Measurements from ENCODE around the gene CHD2. TPM values are rescaled to one million over a fixed set of nuclear protein-coding genes. Genes with fewer than 3 reads are reported as not detected.

CHD2 gene
- total and polyA plus RNA-seq, 2 donors (not counting 3 experiments of a cell fraction or from before 2014, with no cell fraction given) = 53.8 to 97.9 TPM

DNA sequence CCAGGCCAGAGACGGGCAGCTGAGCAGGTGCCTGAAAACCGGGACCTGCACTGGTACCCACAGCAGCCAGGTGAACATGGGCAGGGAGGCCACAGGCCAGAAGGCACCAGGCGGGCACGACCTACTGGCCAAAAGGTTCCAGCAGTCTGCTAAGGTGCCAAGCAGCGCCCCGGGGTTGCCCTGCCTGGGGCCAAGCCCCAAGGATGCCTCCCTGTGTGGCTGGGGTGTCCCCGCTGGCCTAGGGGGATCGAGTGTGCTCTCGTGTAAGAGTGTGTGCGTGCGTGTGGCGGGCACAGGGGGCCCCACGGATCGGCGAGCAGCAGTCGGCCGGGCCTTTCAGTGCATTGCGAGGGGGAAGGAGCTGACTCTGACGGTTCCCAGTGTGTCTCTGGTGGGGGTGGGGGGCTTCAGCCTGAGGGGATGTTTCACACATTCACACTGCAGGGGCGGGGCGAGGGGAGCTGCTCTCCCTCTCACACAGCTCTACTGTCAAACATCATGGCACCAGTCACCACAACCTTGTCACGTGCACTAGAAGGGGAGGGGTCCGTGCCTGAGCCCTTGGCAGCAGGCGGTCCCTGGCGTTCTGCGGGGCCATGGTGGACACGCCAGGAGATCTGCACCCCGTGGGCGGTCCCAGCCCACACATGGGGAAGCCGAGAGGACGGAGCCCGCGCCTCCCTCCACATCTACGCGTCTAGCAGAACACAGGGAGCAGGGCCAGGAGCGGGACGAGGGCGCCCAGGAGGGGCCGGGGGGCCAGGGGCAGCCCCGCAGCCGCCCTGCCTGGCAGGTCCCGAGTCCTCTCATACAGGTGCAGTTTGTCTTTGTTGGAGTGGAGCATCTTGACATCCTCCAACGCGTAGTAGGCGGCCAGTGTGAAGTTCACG lies 144.4 kb downstream of the CHD2 start:
- no peak overlapping the region for H3K27ac ChIP-seq (ENCODE audit: insufficient read depth, low read depth, low read length)
- H3K4me3 ChIP-seq (replicated peaks in 1 of 3; ENCODE audit: insufficient read depth in 1 of 3, low read depth in 1 of 3, low read length in 3 of 3) = no peak overlapping the region
- POLR2A ChIA-PET = no interaction called here
- H3K4me1 ChIP-seq (ENCODE audit: control insufficient read depth, extremely low read depth, insufficient read depth, low read length) = no peaks in the 10 kb centered on the region
- no peak overlapping the region for H2AFZ ChIP-seq (ENCODE audit: low read depth, low read length)
- FAIRE-seq (no peak), DNase-seq (ENCODE audit: low read depth, low spot score) (no peak)
- H3K27me3 ChIP-seq (ENCODE audit: control insufficient read depth in 2 of 2, insufficient read depth in 2 of 2, low read length in 2 of 2) = no peaks in the 10 kb centered on the region
- intact Hi-C loops (cut with micrococcal nuclease) (no loop called here), dilution Hi-C loops (cut with MboI; ENCODE audit: extremely low pct_ligation_motif_present, low sequenced_read_pairs) (no loop called here)
- BruUV-seq (replicated peaks) = no TSS peak
- no peak overlapping the region for H3K9ac ChIP-seq (replicated peaks; ENCODE audit: extremely low read depth, insufficient read depth, low read length)
- H3K79me2 ChIP-seq (ENCODE audit: control insufficient read depth, insufficient read depth, low read length) = no peaks in the 10 kb centered on the region
- H3K9me3 ChIP-seq (replicated peaks; ENCODE audit: control insufficient read depth, insufficient read depth, low read length) = no peaks in the 10 kb centered on the region
- TF ChIP-seq POLR2AphosphoS5 (IDR thresholded peaks at IDR 0.05; ENCODE audit: insufficient read depth, low read depth, low read length) = no peak
- no peak for TF ChIP-seq FOS (IDR thresholded peaks at IDR 0.05; ENCODE audit: borderline replicate concordance, insufficient read depth, low read length)
- no peak for TF ChIP-seq POLR2A (IDR thresholded peaks at IDR 0.05; ENCODE audit: low read depth, low read length)
- no peak for TF ChIP-seq GATA2 (IDR thresholded peaks at IDR 0.05; ENCODE audit: insufficient read depth, insufficient read length, low read depth, low read length)
- no peak for TF ChIP-seq CTCF (IDR thresholded peaks at IDR 0.05; ENCODE audit: extremely low read depth in 1 of 2, insufficient read depth in 1 of 2, low read depth in 1 of 2, low read length in 2 of 2)
- no peak for TF ChIP-seq MYC (IDR thresholded peaks at IDR 0.05; ENCODE audit: low read depth, low read length)
- no peak for TF ChIP-seq JUN (IDR thresholded peaks at IDR 0.05; ENCODE audit: borderline replicate concordance, insufficient read depth, insufficient read length, low read depth)
- TF ChIP-seq, protein P1, sequence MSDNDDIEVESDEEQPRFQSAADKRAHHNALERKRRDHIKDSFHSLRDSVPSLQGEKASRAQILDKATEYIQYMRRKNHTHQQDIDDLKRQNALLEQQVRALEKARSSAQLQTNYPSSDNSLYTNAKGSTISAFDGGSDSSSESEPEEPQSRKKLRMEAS (IDR thresholded peaks at IDR 0.05; ENCODE audit: insufficient read depth, insufficient read length) = no peak
- no peak for TF ChIP-seq EZH2 (IDR thresholded peaks at IDR 0.05; ENCODE audit: borderline replicate concordance, low read depth, low read length, severe bottlenecking)
- no peaks in the 10 kb centered on the region for H3K36me3 ChIP-seq (ENCODE audit: control insufficient read depth in 2 of 2, extremely low read depth in 1 of 2, insufficient read depth in 2 of 2, low read length in 2 of 2)
- CTCF ChIA-PET = interaction anchor here (0.8 kb wide), 1 partner anchor 14 kb away, joined by 4 read pairs; no protein-coding TSS in a partner anchor
- no peak overlapping the region for H3K4me2 ChIP-seq (ENCODE audit: insufficient read depth, low read length)
- no peaks in the 10 kb centered on the region for H3K9me1 ChIP-seq (replicated peaks; ENCODE audit: control insufficient read depth, extremely low read depth, insufficient read depth, low read length)
- H4K20me1 ChIP-seq (replicated peaks; ENCODE audit: control insufficient read depth, extremely low read depth, insufficient read depth, low read length) = no peaks in the 10 kb centered on the region
